Stimulated activated CD4-positive, alpha-beta T cell treated with anti-CD3 and anti-CD28 coated beads, Interleukin-12 subunit alpha, Interleukin-12 subunit beta, amount 100 ng/mL, for 24 hours (primary cell): ENCODE data around the gene CCDC149.

Experiments
- DNase-seq, 2 experiments: peaks; one replicate each; pipeline ENCODE4 v3.0.0-alpha.2; 2020; ENCODE audit warnings: low read depth in 2 of 2

Gene CCDC149

GRCh38 chr4:24843096-24843495, 69.7 kb downstream of the CCDC149 start:
- no peak for DNase-seq

- DNase-seq: no peak
These were observed 70.5 kb downstream of the CCDC149 start for GRCh38 chr4:24842356-24842755.

GRCh38 chr4:24840826-24841543, 71.9 kb downstream of the CCDC149 start:
- DNase-seq: no peak

- DNase-seq: no peak
These were observed 72.5 kb downstream of the CCDC149 start for GRCh38 chr4:24840362-24840761.

GRCh38 chr4:24837781-24838180, 75.1 kb downstream of the CCDC149 start:
- DNase-seq: no peak

GRCh38 chr4:24837336-24837735, 75.5 kb downstream of the CCDC149 start:
- no peak for DNase-seq

GRCh38 chr4:24836661-24837242, 76.1 kb downstream of the CCDC149 start:
- no peak for DNase-seq

- no peak for DNase-seq
These were observed 77.1 kb downstream of the CCDC149 start for GRCh38 chr4:24835696-24836095.

GRCh38 chr4:24831637-24832036, 81.2 kb downstream of the CCDC149 start:
- no peak for DNase-seq

- no peak for DNase-seq
These were observed 88.1 kb downstream of the CCDC149 start for GRCh38 chr4:24824720-24825119.

GRCh38 chr4:24820541-24820940, 92.3 kb downstream of the CCDC149 start:
- no peak for DNase-seq

- no peak for DNase-seq
These were observed 96.0 kb downstream of the CCDC149 start for GRCh38 chr4:24816797-24817196.

- no peak for DNase-seq
These were observed 99.1 kb downstream of the CCDC149 start for GRCh38 chr4:24813732-24814131.

GRCh38 chr4:24810871-24811631, 101.8 kb downstream of the CCDC149 start:
- no peak for DNase-seq

GRCh38 chr4:24809815-24810405, 102.9 kb downstream of the CCDC149 start:
- no peak for DNase-seq

GRCh38 chr4:24809376-24809775, 103.5 kb downstream of the CCDC149 start:
- DNase-seq: no peak

GRCh38 chr4:24808955-24809354, 103.9 kb downstream of the CCDC149 start:
- DNase-seq: no peak

- DNase-seq: no peak
These were observed 104.6 kb downstream of the CCDC149 start for GRCh38 chr4:24808261-24808660.

- DNase-seq: no peak
These were observed 105.2 kb downstream of the CCDC149 start for GRCh38 chr4:24807611-24808010.

GRCh38 chr4:24806206-24806990, 106.4 kb downstream of the CCDC149 start:
- DNase-seq: no peak

- no peak for DNase-seq
These were observed 107.3 kb downstream of the CCDC149 start for GRCh38 chr4:24805566-24805965.

GRCh38 chr4:24805067-24805466, 107.8 kb downstream of the CCDC149 start:
- no peak for DNase-seq
